SKM-1 (cell line): ENCODE results near the gene POLR3K.
A peak's percentile ranks its signal among the peaks of the same experiment; 100 is the strongest.
"Not testable (repeated sequence)": the region's sequence is repeated elsewhere in the genome, so short reads cannot be mapped to it uniquely, and the experiment has no call there.

ENCODE experiments used
- DNase-seq: peaks from one replicate; lab custom pipeline; 2025; ENCODE audit not compliant: unreplicated experiment; lab: John Stamatoyannopoulos, UW

POLR3K gene

GRCh38 chr16:20886-21285 is 32.5 kb downstream of the POLR3K start:
- DNase-seq: not testable (repeated sequence)

GRCh38 chr16:17062-17765 is 36.2 kb downstream of the POLR3K start:
- not testable (repeated sequence) for DNase-seq

- DNase-seq: peak; percentile 35
These were observed 42.6 kb downstream of the POLR3K start for GRCh38 chr16:10772-11171.

GRCh38 chr16:9903-10665 is 43.3 kb downstream of the POLR3K start:
- no peak for DNase-seq
